ENCODE measurements around the gene CD1B. TPM values are rescaled to one million over a fixed set of nuclear protein-coding genes. Genes with fewer than 3 reads are reported as not detected.
"Not testable (repeated sequence)": the region's sequence is repeated elsewhere in the genome, so short reads cannot be mapped to it uniquely, and the experiment has no call there.

The CD1B gene
- total RNA-seq, 1 donor from 2014 or later = not detected

DNA sequence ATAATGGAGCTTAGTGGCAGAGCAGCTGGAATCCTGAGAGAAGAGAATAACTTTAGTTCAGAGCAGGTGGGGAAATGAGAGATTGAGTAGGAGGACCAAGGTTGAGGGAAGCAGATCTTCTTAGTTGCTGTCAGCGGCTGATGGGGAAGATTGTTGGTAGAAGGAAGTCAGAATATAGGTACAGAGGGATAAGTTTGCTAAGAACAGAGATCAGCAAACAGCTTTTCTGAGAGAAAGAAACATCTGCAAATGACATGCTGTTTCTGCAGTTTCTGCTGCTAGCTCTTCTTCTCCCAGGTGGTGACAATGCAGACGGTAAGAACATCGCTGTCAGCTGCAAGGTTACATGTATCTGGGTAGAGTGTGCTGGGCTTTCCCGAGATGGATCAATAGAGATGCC lies 41.5 kb downstream of the CD1B start, which contains the start of gene CD1C:
TSS of gene CD1C (plus strand) at position 113 of the 400 bp plus-strand sequence. CDS start at position 255, 142 bp downstream.
- TF ChIP-seq, protein P1, sequence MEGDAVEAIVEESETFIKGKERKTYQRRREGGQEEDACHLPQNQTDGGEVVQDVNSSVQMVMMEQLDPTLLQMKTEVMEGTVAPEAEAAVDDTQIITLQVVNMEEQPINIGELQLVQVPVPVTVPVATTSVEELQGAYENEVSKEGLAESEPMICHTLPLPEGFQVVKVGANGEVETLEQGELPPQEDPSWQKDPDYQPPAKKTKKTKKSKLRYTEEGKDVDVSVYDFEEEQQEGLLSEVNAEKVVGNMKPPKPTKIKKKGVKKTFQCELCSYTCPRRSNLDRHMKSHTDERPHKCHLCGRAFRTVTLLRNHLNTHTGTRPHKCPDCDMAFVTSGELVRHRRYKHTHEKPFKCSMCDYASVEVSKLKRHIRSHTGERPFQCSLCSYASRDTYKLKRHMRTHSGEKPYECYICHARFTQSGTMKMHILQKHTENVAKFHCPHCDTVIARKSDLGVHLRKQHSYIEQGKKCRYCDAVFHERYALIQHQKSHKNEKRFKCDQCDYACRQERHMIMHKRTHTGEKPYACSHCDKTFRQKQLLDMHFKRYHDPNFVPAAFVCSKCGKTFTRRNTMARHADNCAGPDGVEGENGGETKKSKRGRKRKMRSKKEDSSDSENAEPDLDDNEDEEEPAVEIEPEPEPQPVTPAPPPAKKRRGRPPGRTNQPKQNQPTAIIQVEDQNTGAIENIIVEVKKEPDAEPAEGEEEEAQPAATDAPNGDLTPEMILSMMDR (IDR thresholded peaks at IDR 0.05; ENCODE audit: insufficient read depth, low read length, severe bottlenecking) = no peak
- no peak for DNase-seq (ENCODE audit: low read depth)
- no peak within 1 kb of the TSS for H3K4me3 ChIP-seq (ENCODE audit: low read depth, low read length)
- FAIRE-seq = peak; percentile 86
- no peaks in the 10 kb centered on the region for H3K27me3 ChIP-seq (ENCODE audit: control insufficient read depth, insufficient read depth, low read length)
- H3K36me3 ChIP-seq (ENCODE audit: control insufficient read depth, insufficient read depth, low read length) = no peaks in the 10 kb centered on the region

DNA sequence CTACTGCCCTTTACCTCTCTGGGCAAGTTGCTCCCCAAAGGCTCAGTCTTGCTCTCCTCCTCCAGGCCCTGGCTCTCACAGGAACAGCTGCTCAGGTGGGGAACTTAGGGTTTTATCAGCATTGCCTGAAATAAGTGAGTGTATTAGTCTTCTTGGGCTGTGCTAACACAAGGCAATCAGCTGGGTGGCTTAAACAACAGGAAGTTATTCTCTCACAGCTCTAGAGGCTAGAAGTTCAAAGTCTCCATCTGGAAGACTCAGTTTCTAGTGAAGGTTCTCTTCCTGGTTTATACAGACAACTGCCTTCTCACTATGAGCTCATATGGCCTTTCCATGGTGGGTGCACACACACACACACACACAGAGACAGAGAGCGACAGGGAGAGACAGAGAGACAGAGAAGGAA lies 44.4 kb downstream of the CD1B start:
- Histone ChIP-seq H3K4me3 (ENCODE audit: low read depth, low read length) (no peak overlapping the region), H3K36me3 (ENCODE audit: control insufficient read depth, insufficient read depth, low read length) (no peaks in the 10 kb centered on the region), H3K27me3 (ENCODE audit: control insufficient read depth, insufficient read depth, low read length) (no peaks in the 10 kb centered on the region)
- FAIRE-seq = no peak
- DNase-seq (ENCODE audit: low read depth) = no peak
- TF ChIP-seq, protein P1 (IDR thresholded peaks at IDR 0.05; ENCODE audit: insufficient read depth, low read length, severe bottlenecking) = no peak

DNA sequence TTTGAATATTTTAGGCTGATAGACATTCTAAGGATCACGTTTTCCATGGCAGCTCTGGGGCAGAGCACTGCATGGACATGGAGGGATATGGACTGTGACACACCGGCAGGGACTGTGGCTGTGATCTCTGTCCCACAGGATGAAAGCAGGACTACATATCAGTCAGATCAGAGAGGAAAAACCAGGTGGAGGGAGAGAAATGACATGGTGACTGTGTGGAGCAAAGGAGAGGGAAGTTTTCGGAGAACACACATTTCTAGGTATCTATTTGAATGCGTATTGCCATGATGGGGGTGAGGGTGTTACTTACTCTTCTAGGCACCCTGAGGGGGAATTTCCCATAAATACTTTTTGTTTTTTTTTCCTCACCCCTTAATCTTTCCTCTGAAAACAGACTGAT lies 44.8 kb downstream of the CD1B start:
- H3K27me3 ChIP-seq (ENCODE audit: control insufficient read depth, insufficient read depth, low read length) = no peaks in the 10 kb centered on the region
- FAIRE-seq = no peak

GRCh38 chr1:158285756-158286241 lies 45.5 kb downstream of the CD1B start:
- H3K4me3 ChIP-seq (ENCODE audit: low read depth, low read length) = no peak overlapping the region
- TF ChIP-seq, protein P1 (IDR thresholded peaks at IDR 0.05; ENCODE audit: insufficient read depth, low read length, severe bottlenecking) = no peak
- DNase-seq (ENCODE audit: low read depth) (peak; percentile 2), FAIRE-seq (peak; percentile 13)
- H3K27me3 ChIP-seq (ENCODE audit: control insufficient read depth, insufficient read depth, low read length) = no peaks in the 10 kb centered on the region
- no peaks in the 10 kb centered on the region for H3K36me3 ChIP-seq (ENCODE audit: control insufficient read depth, insufficient read depth, low read length)

More for the DNA sequence above, 44.8 kb downstream of the CD1B start:
- TF ChIP-seq, protein P1 (IDR thresholded peaks at IDR 0.05; ENCODE audit: insufficient read depth, low read length, severe bottlenecking) = no peak
- H3K4me3 ChIP-seq (ENCODE audit: low read depth, low read length) = no peak overlapping the region
- DNase-seq (ENCODE audit: low read depth) = no peak
- H3K36me3 ChIP-seq (ENCODE audit: control insufficient read depth, insufficient read depth, low read length) = no peaks in the 10 kb centered on the region

GRCh38 chr1:158283965-158284364 lies 47.4 kb downstream of the CD1B start:
- TF ChIP-seq, protein P1 (IDR thresholded peaks at IDR 0.05; ENCODE audit: insufficient read depth, low read length, severe bottlenecking) = no peak
- Histone ChIP-seq H3K4me3 (ENCODE audit: low read depth, low read length) (no peak overlapping the region), H3K27me3 (ENCODE audit: control insufficient read depth, insufficient read depth, low read length) (no peaks in the 10 kb centered on the region), H3K36me3 (ENCODE audit: control insufficient read depth, insufficient read depth, low read length) (no peaks in the 10 kb centered on the region)
- no peak for FAIRE-seq
- DNase-seq (ENCODE audit: low read depth) = peak; percentile 5

GRCh38 chr1:158282421-158282820 lies 48.9 kb downstream of the CD1B start:
- H3K36me3 ChIP-seq (ENCODE audit: control insufficient read depth, insufficient read depth, low read length); DNase-seq (ENCODE audit: low read depth); H3K4me3 ChIP-seq (ENCODE audit: low read depth, low read length); H3K27me3 ChIP-seq (ENCODE audit: control insufficient read depth, insufficient read depth, low read length); FAIRE-seq: not testable (repeated sequence)

Other genes starting within 250 kb of the CD1B start
- 3.1 and 3.9 TPM in 2 replicates for gene CD1D, start 150.6 kb downstream of the CD1B start, total RNA-seq
- gene CD1A, start 77.1 kb downstream of the CD1B start, total RNA-seq = not detected in 2 replicates
- not detected in 2 replicates for gene CD1C, start 41.6 kb downstream of the CD1B start, total RNA-seq
- not detected in 2 replicates for gene CD1E, start 22.4 kb upstream of the CD1B start, total RNA-seq
- not detected in 2 replicates for gene OR10T2, start 67.9 kb upstream of the CD1B start, total RNA-seq
- not detected in 2 replicates for gene OR10K2, start 94.7 kb upstream of the CD1B start, total RNA-seq
- gene OR10K1, start 130.3 kb upstream of the CD1B start, total RNA-seq = not detected in 2 replicates
- under 0.01 TPM in 1 of 2 replicates, not detected in the other for gene OR10R2, start 140.7 kb upstream of the CD1B start, total RNA-seq
- gene OR6Y1, start 222.9 kb upstream of the CD1B start, total RNA-seq = not detected in 2 replicates
- gene OR6P1, start 239.0 kb upstream of the CD1B start, total RNA-seq = not detected in 2 replicates
- gene OR10X1, start 248.4 kb upstream of the CD1B start, total RNA-seq = not detected in 2 replicates

Measured in bronchial epithelial cell (primary cell).